Endodermal cell (in vitro differentiated cells): ENCODE data around the gene FLAD1. TPM values are rescaled to one million over a fixed set of nuclear protein-coding genes. Genes with fewer than 3 reads are reported as not detected.
A peak's percentile ranks its signal among the peaks of the same experiment; 100 is the strongest.

ENCODE experiments used
- DNase-seq: peaks from one replicate; pipeline ENCODE4 v3.0.0-alpha.2; 2017
- H3K27ac ChIP-seq: 2 replicates; pipeline ENCODE4 v1.5.1; 2013; ENCODE audit warnings: mild to moderate bottlenecking, low read depth, low read length, moderate library complexity
- H3K27me3 ChIP-seq: 2 replicates; pipeline ENCODE4 v1.6.1; 2013; ENCODE audit warnings: mild to moderate bottlenecking, low read length, moderate library complexity; ENCODE audit not compliant: insufficient read depth, control insufficient read depth, poor library complexity, severe bottlenecking
- H3K36me3 ChIP-seq: 2 replicates; pipeline ENCODE4 v1.7.0; 2013; ENCODE audit warnings: mild to moderate bottlenecking, low read length, moderate library complexity; ENCODE audit not compliant: control insufficient read depth, insufficient read depth
- H3K4me1 ChIP-seq: one replicate; pipeline ENCODE4 v1.7.0; 2013; ENCODE audit warnings: low read length; ENCODE audit not compliant: control insufficient read depth, insufficient read depth
- H3K4me3 ChIP-seq: 2 replicates; pipeline ENCODE4 v1.5.1; 2013; ENCODE audit warnings: mild to moderate bottlenecking, low read length, moderate library complexity
- H3K9ac ChIP-seq: 2 replicates; pipeline ENCODE4 v1.6.1; 2013; ENCODE audit warnings: mild to moderate bottlenecking, low read length, moderate library complexity; ENCODE audit not compliant: poor library complexity, severe bottlenecking; ENCODE audit errors: extremely low read depth
- H3K9me3 ChIP-seq: 2 replicates; pipeline ENCODE4 v1.6.1; 2013; ENCODE audit warnings: mild to moderate bottlenecking, low read length, moderate library complexity; ENCODE audit not compliant: control insufficient read depth
- H3K27ac Mint-ChIP-seq: 2 replicates; pipeline ENCODE4 v1.8.0; 2020; ENCODE audit warnings: mixed read lengths
- H3K27me3 Mint-ChIP-seq: 2 replicates; pipeline ENCODE4 v1.8.0; 2021; ENCODE audit warnings: mild to moderate bottlenecking, mixed read lengths; ENCODE audit not compliant: insufficient read depth
- H3K36me3 Mint-ChIP-seq: 2 replicates; pipeline ENCODE4 v1.8.0; 2020; ENCODE audit warnings: low read depth, mixed read lengths
- H3K4me1 Mint-ChIP-seq: 2 replicates; pipeline ENCODE4 v1.8.0; 2020; ENCODE audit warnings: mixed read lengths
- H3K4me3 Mint-ChIP-seq: 2 replicates; pipeline ENCODE4 v1.8.0; 2020; ENCODE audit warnings: mild to moderate bottlenecking, moderate library complexity, mixed read lengths
- H3K9me3 Mint-ChIP-seq: 2 replicates; pipeline ENCODE4 v1.8.0; 2020; ENCODE audit warnings: mild to moderate bottlenecking, mixed read lengths
- WGBS, 2 experiments: methylation state at CpG; one replicate each; pipeline versions ENCODE4 v1.1.5 to v1.1.7; 2013; ENCODE audit warnings: missing lambda C conversion rate in 2 of 2, mixed read lengths in 1 of 2; ENCODE audit not compliant: insufficient coverage in 1 of 2, insufficient read length in 1 of 2; 5-methylcytosine and 5-hydroxymethylcytosine counted together
- total RNA-seq, 2 donors: library from RNA; stranded (reverse); fragmentation: NEBNext Ultra II Directional in 1 of 2; extraction: Animal tissue kit (Norgen Biotek cat#: 25700) in 1 of 2; gene quantifications; 2 replicates in 1 of 2; 3 replicates in 1 of 2; pipeline ENCODE4 v1.2.1, GENCODE V29; 2021
- TF ChIP-seq, protein P1 (sequence below): fragments of 200-600 bp; sonication (generic); conservative IDR thresholded peaks from 2 replicates; pipeline ENCODE4 v1.5.0; 2021; ENCODE audit warnings: antibody characterized with exemption, mild to moderate bottlenecking

The FLAD1 gene
- total RNA-seq, 2 donors from 2014 or later: 61.9 to 65.0 TPM

GRCh38 chr1:155003766-155004351 lies 20.7 kb downstream of the FLAD1 start:
- Mint-ChIP-seq H3K36me3 (no peaks in the 10 kb centered on the region), H3K4me1 (peaks cover 13% of the 10 kb centered on the region), H3K9me3 (no peaks in the 10 kb centered on the region), H3K27ac (peak overlapping the region; percentile 88), H3K27me3 (peaks cover 2% of the 10 kb centered on the region), H3K4me3 (peak overlapping the region; percentile 93)
- TF ChIP-seq, protein P1, sequence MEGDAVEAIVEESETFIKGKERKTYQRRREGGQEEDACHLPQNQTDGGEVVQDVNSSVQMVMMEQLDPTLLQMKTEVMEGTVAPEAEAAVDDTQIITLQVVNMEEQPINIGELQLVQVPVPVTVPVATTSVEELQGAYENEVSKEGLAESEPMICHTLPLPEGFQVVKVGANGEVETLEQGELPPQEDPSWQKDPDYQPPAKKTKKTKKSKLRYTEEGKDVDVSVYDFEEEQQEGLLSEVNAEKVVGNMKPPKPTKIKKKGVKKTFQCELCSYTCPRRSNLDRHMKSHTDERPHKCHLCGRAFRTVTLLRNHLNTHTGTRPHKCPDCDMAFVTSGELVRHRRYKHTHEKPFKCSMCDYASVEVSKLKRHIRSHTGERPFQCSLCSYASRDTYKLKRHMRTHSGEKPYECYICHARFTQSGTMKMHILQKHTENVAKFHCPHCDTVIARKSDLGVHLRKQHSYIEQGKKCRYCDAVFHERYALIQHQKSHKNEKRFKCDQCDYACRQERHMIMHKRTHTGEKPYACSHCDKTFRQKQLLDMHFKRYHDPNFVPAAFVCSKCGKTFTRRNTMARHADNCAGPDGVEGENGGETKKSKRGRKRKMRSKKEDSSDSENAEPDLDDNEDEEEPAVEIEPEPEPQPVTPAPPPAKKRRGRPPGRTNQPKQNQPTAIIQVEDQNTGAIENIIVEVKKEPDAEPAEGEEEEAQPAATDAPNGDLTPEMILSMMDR: no peak
- WGBS, 2 experiments: 0 to 4% methylated on average over 1 to 29 of the region's 34 CpGs
- Histone ChIP-seq H3K27ac (no peak overlapping the region), H3K9ac (peak overlapping the region; percentile 53), H3K36me3 (no peaks in the 10 kb centered on the region), H3K9me3 (no peaks in the 10 kb centered on the region), H3K27me3 (no peaks in the 10 kb centered on the region), H3K4me3 (peak overlapping the region; percentile 93), H3K4me1 (peaks cover 9% of the 10 kb centered on the region)
- DNase-seq: peak; percentile 81

DNA sequence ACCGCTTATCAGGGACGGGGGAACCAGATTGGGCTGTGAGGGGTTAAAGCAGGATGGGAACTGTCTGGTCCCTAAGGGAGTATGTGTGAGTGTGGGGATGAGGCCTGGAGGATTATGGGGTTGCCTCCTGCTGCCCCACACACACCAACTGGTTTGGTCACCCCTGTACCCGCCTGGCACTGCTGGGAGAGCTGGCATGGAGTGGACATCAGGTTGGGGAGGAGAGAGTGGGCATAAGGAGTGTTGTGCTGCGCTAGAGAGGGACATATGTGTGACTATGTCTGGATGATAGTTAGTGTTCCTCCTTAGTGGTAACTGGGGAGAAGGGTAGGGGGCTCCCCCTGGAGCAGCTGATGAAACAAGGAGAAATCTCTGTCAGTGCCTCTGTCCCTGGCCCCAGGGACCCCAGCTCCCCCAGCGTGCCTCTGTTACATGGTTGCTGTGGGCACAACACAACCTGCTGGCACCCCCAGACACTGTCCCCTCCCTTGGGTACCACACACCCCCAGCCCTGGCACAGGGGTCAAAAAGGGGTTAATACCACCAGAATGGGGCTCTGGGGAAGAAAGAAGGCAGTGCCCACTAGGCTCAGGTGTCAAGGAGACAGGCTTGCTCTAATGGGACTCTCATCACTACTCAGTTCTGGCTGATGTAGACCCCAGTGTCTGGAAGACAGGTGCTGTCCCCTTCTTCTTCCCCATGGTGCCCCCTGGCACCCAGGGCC lies 21.4 kb downstream of the FLAD1 start:
- TF ChIP-seq, protein P1: no peak
- Histone ChIP-seq H3K36me3 (no peaks in the 10 kb centered on the region), H3K27ac (peak overlapping the region; percentile 1), H3K9ac (no peak overlapping the region), H3K9me3 (no peaks in the 10 kb centered on the region), H3K27me3 (no peaks in the 10 kb centered on the region), H3K4me3 (peak overlapping the region; percentile 93), H3K4me1 (peaks cover 9% of the 10 kb centered on the region)
- Mint-ChIP-seq H3K36me3 (no peaks in the 10 kb centered on the region), H3K4me1 (peaks cover 13% of the 10 kb centered on the region), H3K27me3 (no peaks in the 10 kb centered on the region), H3K27ac (peak overlapping the region; percentile 78), H3K9me3 (no peaks in the 10 kb centered on the region), H3K4me3 (peak overlapping the region; percentile 93)
- WGBS, 2 experiments: 46 to 70% methylated on average over 3 to 5 of the region's 5 CpGs
- DNase-seq: no peak

DNA sequence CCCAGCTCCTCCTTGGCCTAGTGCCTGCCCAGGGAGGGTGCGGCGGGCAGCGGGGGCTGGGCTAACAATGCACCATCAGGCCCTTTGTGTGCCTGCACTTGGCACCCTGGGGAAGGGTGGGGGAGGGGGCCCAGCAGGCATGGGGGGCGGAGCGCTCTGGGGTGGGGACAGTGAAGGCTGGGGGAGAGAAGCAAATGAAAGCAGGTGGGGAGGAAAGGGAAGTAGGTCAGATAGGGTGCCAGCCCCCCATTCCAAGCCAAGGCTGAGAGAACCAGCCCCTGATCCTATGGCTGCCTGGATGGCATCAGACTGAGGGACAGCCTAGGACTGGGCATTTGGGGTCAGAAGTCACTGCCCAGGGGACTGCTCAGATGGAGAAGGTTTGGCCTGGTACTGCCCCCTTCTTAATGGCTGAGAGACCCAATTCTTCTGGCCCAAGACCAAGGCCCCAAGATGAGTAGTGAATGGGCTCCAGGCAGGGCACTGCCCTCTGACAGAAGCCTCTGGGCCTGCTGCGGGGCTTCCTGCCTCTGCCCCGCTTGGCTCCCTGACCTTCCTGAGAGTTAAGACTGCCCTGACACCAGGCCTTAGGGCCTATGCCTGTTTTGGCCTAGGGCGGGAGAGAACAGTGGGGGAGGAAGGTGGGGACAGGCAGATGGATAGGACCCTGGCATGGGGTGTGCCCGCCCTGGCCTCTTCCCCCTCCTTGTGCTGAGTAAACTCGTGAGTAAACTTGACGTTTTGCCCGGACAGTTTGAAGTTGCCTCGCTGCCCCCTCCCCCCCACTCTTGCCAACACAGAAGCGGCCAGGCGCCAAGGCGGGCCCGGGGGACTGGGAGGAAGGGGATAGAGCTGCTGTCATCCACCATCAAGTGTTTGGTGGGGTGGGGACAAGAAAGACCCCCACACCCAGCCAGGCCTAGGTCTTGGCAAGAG lies 22.2 kb downstream of the FLAD1 start:
- 91 to 100% methylated on average over 2 to 17 of the region's 17 CpGs for WGBS, 2 experiments
- DNase-seq: no peak
- Mint-ChIP-seq H3K27ac (peak overlapping the region; percentile 44), H3K4me1 (peaks cover 15% of the 10 kb centered on the region), H3K36me3 (no peaks in the 10 kb centered on the region), H3K9me3 (no peaks in the 10 kb centered on the region), H3K27me3 (no peaks in the 10 kb centered on the region), H3K4me3 (peak overlapping the region; percentile 93)
- TF ChIP-seq, protein P1: no peak
- peaks cover 9% of the 10 kb centered on the region for H3K4me1 ChIP-seq
- H3K9ac ChIP-seq: no peak overlapping the region
- H3K27ac ChIP-seq: no peak overlapping the region
- H3K36me3 ChIP-seq: no peaks in the 10 kb centered on the region
- no peaks in the 10 kb centered on the region for H3K27me3 ChIP-seq
- H3K4me3 ChIP-seq: no peak overlapping the region
- H3K9me3 ChIP-seq: no peaks in the 10 kb centered on the region
